ENCODE data around the gene TENM3.

The TENM3 gene

DNA sequence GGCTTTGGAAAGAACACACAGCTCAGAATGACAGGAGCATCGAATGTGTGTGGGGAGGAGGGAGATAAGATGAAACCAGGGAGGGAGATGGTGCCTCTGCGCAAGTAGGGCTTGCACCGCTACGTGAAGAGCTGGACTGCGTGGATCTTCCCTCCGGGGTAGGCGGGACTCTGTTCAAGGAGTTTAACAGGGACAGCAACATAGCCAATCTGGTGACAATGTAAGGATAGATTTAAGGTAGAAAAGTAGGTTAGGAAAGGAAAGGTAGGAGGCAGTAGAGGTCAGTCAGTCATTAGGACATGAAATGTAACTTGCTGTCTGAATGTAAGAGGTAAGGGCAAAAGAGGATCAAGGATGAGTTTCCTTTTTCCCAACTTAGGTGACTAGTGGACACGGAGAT, 521.4 kb downstream of the TENM3 start:
- H3K9me3 Mint-ChIP-seq = no peaks in the 10 kb centered on the region
- peaks cover 12% of the 10 kb centered on the region for H3K4me1 Mint-ChIP-seq
- H3K27ac Mint-ChIP-seq = no peak overlapping the region
- no peaks in the 10 kb centered on the region for H3K27me3 Mint-ChIP-seq (ENCODE audit: low read depth)
- H3K36me3 Mint-ChIP-seq (ENCODE audit: low read depth) = peaks cover 21% of the 10 kb centered on the region
- no peak overlapping the region for H3K4me3 Mint-ChIP-seq
- TF ChIP-seq, protein P1, sequence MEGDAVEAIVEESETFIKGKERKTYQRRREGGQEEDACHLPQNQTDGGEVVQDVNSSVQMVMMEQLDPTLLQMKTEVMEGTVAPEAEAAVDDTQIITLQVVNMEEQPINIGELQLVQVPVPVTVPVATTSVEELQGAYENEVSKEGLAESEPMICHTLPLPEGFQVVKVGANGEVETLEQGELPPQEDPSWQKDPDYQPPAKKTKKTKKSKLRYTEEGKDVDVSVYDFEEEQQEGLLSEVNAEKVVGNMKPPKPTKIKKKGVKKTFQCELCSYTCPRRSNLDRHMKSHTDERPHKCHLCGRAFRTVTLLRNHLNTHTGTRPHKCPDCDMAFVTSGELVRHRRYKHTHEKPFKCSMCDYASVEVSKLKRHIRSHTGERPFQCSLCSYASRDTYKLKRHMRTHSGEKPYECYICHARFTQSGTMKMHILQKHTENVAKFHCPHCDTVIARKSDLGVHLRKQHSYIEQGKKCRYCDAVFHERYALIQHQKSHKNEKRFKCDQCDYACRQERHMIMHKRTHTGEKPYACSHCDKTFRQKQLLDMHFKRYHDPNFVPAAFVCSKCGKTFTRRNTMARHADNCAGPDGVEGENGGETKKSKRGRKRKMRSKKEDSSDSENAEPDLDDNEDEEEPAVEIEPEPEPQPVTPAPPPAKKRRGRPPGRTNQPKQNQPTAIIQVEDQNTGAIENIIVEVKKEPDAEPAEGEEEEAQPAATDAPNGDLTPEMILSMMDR (IDR thresholded peaks at IDR 0.05; ENCODE audit: unreplicated experiment in 3 of 3) = no peak

DNA sequence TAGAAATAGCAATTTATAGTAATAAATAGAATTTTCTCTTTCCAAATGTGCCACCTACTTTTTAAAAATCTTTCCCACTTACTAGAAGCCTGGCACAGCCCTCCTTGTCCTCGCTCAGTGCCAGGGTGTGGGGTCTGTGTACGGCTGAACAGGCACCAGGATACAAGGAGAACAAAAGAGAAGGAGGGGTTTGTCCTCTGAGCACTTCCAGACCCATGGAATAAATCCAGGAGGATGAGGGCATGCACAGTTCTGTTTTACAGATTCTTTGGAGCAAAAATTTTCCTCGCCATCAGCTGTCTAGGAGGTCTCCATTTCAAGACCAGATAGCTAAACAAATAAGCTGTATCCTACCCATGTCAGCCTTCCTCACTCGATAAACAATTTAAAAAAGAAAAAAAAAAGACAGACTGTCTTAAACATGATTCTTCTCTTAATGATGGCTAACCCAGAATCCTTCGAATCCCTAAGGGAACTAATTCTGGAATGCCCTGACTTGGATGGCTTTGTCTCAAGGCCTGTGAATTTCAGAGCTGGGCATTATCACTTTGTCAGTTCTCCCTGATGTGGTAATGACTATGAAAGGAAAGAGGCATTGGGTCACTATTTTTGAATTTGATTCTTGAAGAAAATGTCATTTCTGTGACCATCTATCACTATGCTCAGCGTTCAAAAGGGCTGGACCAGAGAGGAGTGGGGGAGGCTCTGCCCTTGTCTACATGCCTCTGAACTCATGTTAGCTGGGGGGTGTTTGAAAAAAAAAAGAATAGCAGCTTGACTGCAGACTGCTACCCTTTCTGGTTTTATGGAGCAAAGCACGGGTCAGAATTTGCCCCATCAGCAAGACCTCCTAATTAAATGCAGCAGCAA, 523.0 kb downstream of the TENM3 start:
- H3K9me3 Mint-ChIP-seq = no peaks in the 10 kb centered on the region
- peaks cover 21% of the 10 kb centered on the region for H3K36me3 Mint-ChIP-seq (ENCODE audit: low read depth)
- H3K4me3 Mint-ChIP-seq = no peak overlapping the region
- H3K4me1 Mint-ChIP-seq = peaks cover 12% of the 10 kb centered on the region
- no peaks in the 10 kb centered on the region for H3K27me3 Mint-ChIP-seq (ENCODE audit: low read depth)
- no peak overlapping the region for H3K27ac Mint-ChIP-seq
- TF ChIP-seq, protein P1 (IDR thresholded peaks at IDR 0.05; ENCODE audit: unreplicated experiment in 3 of 3) = no peak

- Mint-ChIP-seq H3K4me3 (no peak overlapping the region), H3K27me3 (ENCODE audit: low read depth) (no peaks in the 10 kb centered on the region), H3K4me1 (peaks cover 12% of the 10 kb centered on the region), H3K9me3 (no peaks in the 10 kb centered on the region), H3K27ac (no peak overlapping the region), H3K36me3 (ENCODE audit: low read depth) (peaks cover 21% of the 10 kb centered on the region)
- TF ChIP-seq, protein P1 (IDR thresholded peaks at IDR 0.05; ENCODE audit: unreplicated experiment in 3 of 3) = no peak
These were observed 523.7 kb downstream of the TENM3 start for GRCh38 chr4:182766857-182767250.

- Mint-ChIP-seq H3K9me3 (no peaks in the 10 kb centered on the region), H3K27me3 (ENCODE audit: low read depth) (no peaks in the 10 kb centered on the region), H3K4me3 (no peak overlapping the region), H3K36me3 (ENCODE audit: low read depth) (peaks cover 24% of the 10 kb centered on the region), H3K4me1 (peaks cover 12% of the 10 kb centered on the region), H3K27ac (peak overlapping the region in 1 of 3 experiments; percentile 52)
- TF ChIP-seq, protein P1 (IDR thresholded peaks at IDR 0.05; ENCODE audit: unreplicated experiment in 3 of 3) = no peak
These were observed 525.6 kb downstream of the TENM3 start for GRCh38 chr4:182768838-182769237.

DNA sequence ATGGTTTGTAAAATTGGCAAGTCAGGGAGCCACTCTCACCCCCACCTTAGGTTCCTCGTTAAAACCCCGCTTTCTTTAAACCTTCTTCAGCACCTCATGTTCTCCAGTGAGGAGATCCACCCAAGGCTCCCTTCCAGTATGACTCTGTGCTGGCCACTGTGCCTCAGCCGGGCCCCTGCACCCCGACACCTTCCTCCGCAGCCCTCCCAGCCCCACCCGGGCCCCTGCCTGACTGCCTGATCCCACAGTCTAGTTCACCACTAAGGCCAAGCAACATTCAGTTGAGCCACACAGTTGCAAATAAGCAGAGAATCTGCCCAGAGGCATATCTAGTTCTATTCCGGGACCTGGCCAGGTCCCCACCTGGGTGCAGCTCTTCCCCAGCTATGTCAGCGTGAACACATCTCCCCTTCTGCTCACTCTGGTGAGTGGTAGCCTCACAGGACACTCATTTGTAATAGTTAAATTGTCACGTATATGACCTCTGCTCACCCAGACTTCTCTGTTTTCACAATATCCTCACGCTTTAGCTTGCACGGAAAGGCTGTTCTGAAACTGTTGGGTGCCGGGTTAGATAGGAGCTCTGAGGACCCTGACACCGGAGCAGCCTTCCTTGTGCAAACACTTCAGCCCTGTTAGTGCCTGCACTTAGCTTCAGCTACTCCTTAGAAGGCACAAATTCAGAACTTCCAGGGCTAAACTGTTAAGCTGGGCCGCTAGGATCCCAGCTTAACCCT, 527.2 kb downstream of the TENM3 start:
- TF ChIP-seq, protein P1 (IDR thresholded peaks at IDR 0.05; ENCODE audit: unreplicated experiment in 3 of 3) = no peak
- Mint-ChIP-seq H3K9me3 (no peaks in the 10 kb centered on the region), H3K4me3 (no peak overlapping the region), H3K27me3 (ENCODE audit: low read depth) (no peaks in the 10 kb centered on the region), H3K27ac (no peak overlapping the region), H3K4me1 (peaks cover 8% of the 10 kb centered on the region), H3K36me3 (ENCODE audit: low read depth) (peaks cover 34% of the 10 kb centered on the region)

Measured in nephron (organoid).